Measurements from ENCODE around the gene PTCH2.

PTCH2 gene

GRCh38 chr1:44857446-44857845 lies 14.4 kb upstream of the PTCH2 start:
- no peaks in the 10 kb centered on the region for H3K27me3 ChIP-seq (ENCODE audit: insufficient read depth, low read length)
- no peak overlapping the region for H3K4me3 ChIP-seq (ENCODE audit: low read length)
- H3K36me3 ChIP-seq (ENCODE audit: insufficient read depth, low read length): peaks cover 4% of the 10 kb centered on the region; the same call in 1 of the 2 replicates
- H3K27ac ChIP-seq (ENCODE audit: low read depth, low read length): no peak overlapping the region
- no peak overlapping the region for H3K9ac ChIP-seq (ENCODE audit: low read depth, low read length)
- H3K9me3 ChIP-seq (ENCODE audit: insufficient read depth, low read depth, low read length): no peaks in the 10 kb centered on the region
- peaks cover 9% of the 10 kb centered on the region; the same call in 1 of the 2 replicates for H3K4me1 ChIP-seq (ENCODE audit: insufficient read depth, low read length)
- 95% methylated on average over 7 of the region's 7 CpGs for WGBS

GRCh38 chr1:44855742-44856141 lies 12.7 kb upstream of the PTCH2 start:
- no peak overlapping the region for H3K27ac ChIP-seq (ENCODE audit: low read depth, low read length)
- no peaks in the 10 kb centered on the region for H3K27me3 ChIP-seq (ENCODE audit: insufficient read depth, low read length)
- no peaks in the 10 kb centered on the region for H3K9me3 ChIP-seq (ENCODE audit: insufficient read depth, low read depth, low read length)
- H3K9ac ChIP-seq (ENCODE audit: low read depth, low read length): no peak overlapping the region
- peaks cover 4% of the 10 kb centered on the region; the same call in 1 of the 2 replicates for H3K36me3 ChIP-seq (ENCODE audit: insufficient read depth, low read length)
- peaks cover 4% of the 10 kb centered on the region; the same call in 1 of the 2 replicates for H3K4me1 ChIP-seq (ENCODE audit: insufficient read depth, low read length)
- 87% methylated on average over 7 of the region's 7 CpGs for WGBS
- H3K4me3 ChIP-seq (ENCODE audit: low read length): no peak overlapping the region

- 100% methylated on average over 1 of the region's 1 CpG for WGBS
- H3K27ac ChIP-seq (ENCODE audit: low read depth, low read length): no peak overlapping the region
- H3K9ac ChIP-seq (ENCODE audit: low read depth, low read length): no peak overlapping the region
- H3K36me3 ChIP-seq (ENCODE audit: insufficient read depth, low read length): peaks cover 4% of the 10 kb centered on the region; the same call in 1 of the 2 replicates
- H3K4me3 ChIP-seq (ENCODE audit: low read length): no peak overlapping the region
- H3K4me1 ChIP-seq (ENCODE audit: insufficient read depth, low read length): no peaks in the 10 kb centered on the region
- no peaks in the 10 kb centered on the region for H3K9me3 ChIP-seq (ENCODE audit: insufficient read depth, low read depth, low read length)
- no peaks in the 10 kb centered on the region for H3K27me3 ChIP-seq (ENCODE audit: insufficient read depth, low read length)
Observed at GRCh38 chr1:44854970-44855369, 11.9 kb upstream of the PTCH2 start.

- Histone ChIP-seq H3K9ac (ENCODE audit: low read depth, low read length) (no peak overlapping the region), H3K36me3 (ENCODE audit: insufficient read depth, low read length) (peaks cover 4% of the 10 kb centered on the region; the same call in 1 of the 2 replicates), H3K27me3 (ENCODE audit: insufficient read depth, low read length) (no peaks in the 10 kb centered on the region), H3K27ac (ENCODE audit: low read depth, low read length) (no peak overlapping the region), H3K4me1 (ENCODE audit: insufficient read depth, low read length) (no peaks in the 10 kb centered on the region), H3K4me3 (ENCODE audit: low read length) (no peak overlapping the region), H3K9me3 (ENCODE audit: insufficient read depth, low read depth, low read length) (no peaks in the 10 kb centered on the region)
- WGBS: 95% methylated on average over 6 of the region's 6 CpGs
Observed at GRCh38 chr1:44853201-44853600, 10.1 kb upstream of the PTCH2 start.

- no peak overlapping the region for H3K27ac ChIP-seq (ENCODE audit: low read depth, low read length)
- 0 out of 2 replicates have a peak, but pooled peaks cover 2% of the 10 kb centered on the region for H3K36me3 ChIP-seq (ENCODE audit: insufficient read depth, low read length)
- H3K9ac ChIP-seq (ENCODE audit: low read depth, low read length): no peak overlapping the region
- no peaks in the 10 kb centered on the region for H3K9me3 ChIP-seq (ENCODE audit: insufficient read depth, low read depth, low read length)
- no peak overlapping the region for H3K4me3 ChIP-seq (ENCODE audit: low read length)
- no peaks in the 10 kb centered on the region for H3K4me1 ChIP-seq (ENCODE audit: insufficient read depth, low read length)
- H3K27me3 ChIP-seq (ENCODE audit: insufficient read depth, low read length): no peaks in the 10 kb centered on the region
- 100% methylated on average over 1 of the region's 1 CpG for whole genome bisulfite sequencing
Observed at GRCh38 chr1:44851308-44851707, 8.3 kb upstream of the PTCH2 start.

- 64% methylated on average over 2 of the region's 2 CpGs for WGBS
- Histone ChIP-seq H3K36me3 (ENCODE audit: insufficient read depth, low read length) (no peaks in the 10 kb centered on the region), H3K4me1 (ENCODE audit: insufficient read depth, low read length) (no peaks in the 10 kb centered on the region), H3K9me3 (ENCODE audit: insufficient read depth, low read depth, low read length) (no peaks in the 10 kb centered on the region), H3K27me3 (ENCODE audit: insufficient read depth, low read length) (no peaks in the 10 kb centered on the region), H3K27ac (ENCODE audit: low read depth, low read length) (no peak overlapping the region), H3K9ac (ENCODE audit: low read depth, low read length) (no peak overlapping the region), H3K4me3 (ENCODE audit: low read length) (no peak overlapping the region)
Observed at GRCh38 chr1:44849575-44850132, 6.6 kb upstream of the PTCH2 start.

- 91% methylated on average over 7 of the region's 7 CpGs for WGBS
- Histone ChIP-seq H3K9me3 (ENCODE audit: insufficient read depth, low read depth, low read length) (no peaks in the 10 kb centered on the region), H3K4me1 (ENCODE audit: insufficient read depth, low read length) (no peaks in the 10 kb centered on the region), H3K9ac (ENCODE audit: low read depth, low read length) (no peak overlapping the region), H3K4me3 (ENCODE audit: low read length) (no peak overlapping the region), H3K36me3 (ENCODE audit: insufficient read depth, low read length) (no peaks in the 10 kb centered on the region), H3K27me3 (ENCODE audit: insufficient read depth, low read length) (no peaks in the 10 kb centered on the region), H3K27ac (ENCODE audit: low read depth, low read length) (no peak overlapping the region)
Observed at GRCh38 chr1:44848456-44849181, 5.6 kb upstream of the PTCH2 start.

- WGBS: 92% methylated on average over 1 of the region's 1 CpG
- H3K36me3 ChIP-seq (ENCODE audit: insufficient read depth, low read length): no peaks in the 10 kb centered on the region
Observed at GRCh38 chr1:44847845-44848244, 4.8 kb upstream of the PTCH2 start.

GRCh38 chr1:44846985-44847384 lies 3.9 kb upstream of the PTCH2 start:
- WGBS: 82% methylated on average over 1 of the region's 1 CpG
- Histone ChIP-seq H3K27me3 (ENCODE audit: insufficient read depth, low read length) (peaks cover 10% of the 10 kb centered on the region), H3K9me3 (ENCODE audit: insufficient read depth, low read depth, low read length) (no peaks in the 10 kb centered on the region), H3K36me3 (ENCODE audit: insufficient read depth, low read length) (no peaks in the 10 kb centered on the region), H3K9ac (ENCODE audit: low read depth, low read length) (no peak overlapping the region), H3K4me1 (ENCODE audit: insufficient read depth, low read length) (no peaks in the 10 kb centered on the region), H3K27ac (ENCODE audit: low read depth, low read length) (no peak overlapping the region), H3K4me3 (ENCODE audit: low read length) (no peak overlapping the region)

More at GRCh38 chr1:44847845-44848244, 4.8 kb upstream of the PTCH2 start:
- H3K9ac ChIP-seq (ENCODE audit: low read depth, low read length): no peak overlapping the region
- H3K4me3 ChIP-seq (ENCODE audit: low read length): no peak overlapping the region
- no peaks in the 10 kb centered on the region for H3K4me1 ChIP-seq (ENCODE audit: insufficient read depth, low read length)
- H3K27me3 ChIP-seq (ENCODE audit: insufficient read depth, low read length): peaks cover 2% of the 10 kb centered on the region
- H3K9me3 ChIP-seq (ENCODE audit: insufficient read depth, low read depth, low read length): no peaks in the 10 kb centered on the region
- no peak overlapping the region for H3K27ac ChIP-seq (ENCODE audit: low read depth, low read length)

- peak overlapping the region; percentile 54; the same call in 1 of the 2 replicates for H3K9ac ChIP-seq (ENCODE audit: low read depth, low read length)
- H3K27ac ChIP-seq (ENCODE audit: low read depth, low read length): no peak overlapping the region
- no peaks in the 10 kb centered on the region for H3K4me1 ChIP-seq (ENCODE audit: insufficient read depth, low read length)
- H3K27me3 ChIP-seq (ENCODE audit: insufficient read depth, low read length): peaks cover 19% of the 10 kb centered on the region
- WGBS: 54% methylated on average over 16 of the region's 16 CpGs
- no peaks in the 10 kb centered on the region for H3K36me3 ChIP-seq (ENCODE audit: insufficient read depth, low read length)
- no peaks in the 10 kb centered on the region for H3K9me3 ChIP-seq (ENCODE audit: insufficient read depth, low read depth, low read length)
- peak overlapping the region; percentile 69 for H3K4me3 ChIP-seq (ENCODE audit: low read length)
Observed at GRCh38 chr1:44842486-44842861, 579 bp downstream of the PTCH2 start.

GRCh38 chr1:44839576-44839975 lies 3.5 kb downstream of the PTCH2 start:
- Histone ChIP-seq H3K9ac (ENCODE audit: low read depth, low read length) (no peak overlapping the region), H3K4me1 (ENCODE audit: insufficient read depth, low read length) (no peaks in the 10 kb centered on the region), H3K27ac (ENCODE audit: low read depth, low read length) (no peak overlapping the region), H3K4me3 (ENCODE audit: low read length) (no peak overlapping the region), H3K27me3 (ENCODE audit: insufficient read depth, low read length) (peaks cover 19% of the 10 kb centered on the region), H3K36me3 (ENCODE audit: insufficient read depth, low read length) (no peaks in the 10 kb centered on the region), H3K9me3 (ENCODE audit: insufficient read depth, low read depth, low read length) (no peaks in the 10 kb centered on the region)
- 82% methylated on average over 4 of the region's 4 CpGs for WGBS

Measured in HUES64 (cell line).